Measurements from ENCODE around the gene DCDC2B. TPM values are rescaled to one million over a fixed set of nuclear protein-coding genes. Genes with fewer than 3 reads are reported as not detected.
A peak's percentile ranks its signal among the peaks of the same experiment; 100 is the strongest.

DCDC2B gene
- total and polyA plus RNA-seq, 2 of the 13 experiments (the other 11 are each of a cell fraction or from before 2014, with no cell fraction given), result not detected

- Histone ChIP-seq H3K4me1 (ENCODE audit: insufficient read depth, low read length) (peaks cover 44% of the 10 kb centered on the region), H2AFZ (ENCODE audit: low read length) (no peak overlapping the region), H3K36me3 (replicated peaks in 1 of 2; ENCODE audit: control insufficient read depth in 1 of 2, insufficient read depth in 2 of 2, low read length in 2 of 2) (no peaks in the 10 kb centered on the region), H3K4me2 (ENCODE audit: low read depth, low read length) (peak overlapping the region; percentile 74), H4K20me1 (ENCODE audit: insufficient read depth, low read length) (no peaks in the 10 kb centered on the region), H3K9me3 (ENCODE audit: low read length) (no peaks in the 10 kb centered on the region), H3K4me3 (replicated peaks in 1 of 3; ENCODE audit: insufficient read depth in 1 of 3, low read depth in 2 of 3, low read length in 3 of 3) (peak overlapping the region; percentile 42 to 57 (median 56); a peak in 3 of 6 replicates), H3K79me2 (ENCODE audit: insufficient read depth, low read length) (no peaks in the 10 kb centered on the region), H3K27ac (ENCODE audit: extremely low read length, insufficient read depth, low read length) (no peak overlapping the region), H3K9ac (ENCODE audit: insufficient read depth, low read depth, low read length) (no peak overlapping the region), H3K27me3 (ENCODE audit: control insufficient read depth in 1 of 2, insufficient read depth in 2 of 2, low read length in 2 of 2) (no peaks in the 10 kb centered on the region)
- POLR2A ChIA-PET, result interaction anchor here (0.9 to 3.2 kb wide), 10 partner anchors 10 to 154 kb away, joined by 3 to 28 read pairs (median 4); partner anchors contain the start of genes BSDC1, CCDC28B, LCK and MARCKSL1
- 91% methylated on average over 54 of the region's 62 CpGs for whole genome bisulfite sequencing (ENCODE audit: low lambda C conversion rate)
- FAIRE-seq, result no peak
- no peak for ATAC-seq
- no TSS peak for BruUV-seq (replicated peaks)
- CTCF ChIA-PET (ENCODE audit: low intra/inter-chr PET ratio, low total read pairs), result no interaction called here
- intact Hi-C loops (cut with micrococcal nuclease; ENCODE audit: unreplicated experiment) (no loop called here), in situ Hi-C loops (cut with HindIII; ENCODE audit: extremely low pct_ligation_motif_present, low pct_unique_long_range_greater_than_20kb) (no loop called here)
- DNase-seq (ENCODE audit: low spot score), result no peak
- no peak for TF ChIP-seq ZNF580 (CRISPR knock-in tag; IDR thresholded peaks at IDR 0.05; ENCODE audit: borderline replicate concordance, low read depth)
- TF ChIP-seq GMEB2 (CRISPR knock-in tag; IDR thresholded peaks at IDR 0.05; ENCODE audit: low read depth), result no peak
- TF ChIP-seq GPN1 (CRISPR knock-in tag; IDR thresholded peaks at IDR 0.05; ENCODE audit: borderline replicate concordance), result no peak
- TF ChIP-seq ATF7-NPFF (CRISPR knock-in tag; IDR thresholded peaks at IDR 0.05; ENCODE audit: low read depth), result 0 out of 2 replicates have a peak, but pooled peaks have one; percentile 14
- no peak for TF ChIP-seq POLR2AphosphoS5 (IDR thresholded peaks at IDR 0.05; ENCODE audit: low read depth, low read length)
- TF ChIP-seq FOXK1 (CRISPR knock-in tag; IDR thresholded peaks at IDR 0.05; ENCODE audit: borderline replicate concordance, low read depth), result no peak
- peak; percentile 2 for TF ChIP-seq AGO2 (optimal IDR thresholded peaks at IDR 0.05; ENCODE audit: low read depth, low read length)
Measured at GRCh38 chr1:32240140-32240951, 31.5 kb downstream of the DCDC2B start.
